HL-60 (cell line): Measurements from ENCODE around the gene CHAF1A.

Experiments
- POLR2AphosphoS5 ChIP-seq: IDR thresholded peaks from 2 replicates; pipeline ENCODE4 v1.6.1; 2012; ENCODE audit warnings: low read depth
- TF ChIP-seq, protein P1 (sequence below): IDR thresholded peaks from one replicate; pipeline ENCODE4 v1.5.1; 2011; ENCODE audit warnings: low read length, control low read depth, inconsistent platforms; ENCODE audit not compliant: insufficient read depth
- TF ChIP-seq, protein P2 (sequence below): IDR thresholded peaks from 2 replicates; pipeline ENCODE4 v1.6.1; 2012; ENCODE audit warnings: low read depth; ENCODE audit not compliant: insufficient replicate concordance

DNA sequence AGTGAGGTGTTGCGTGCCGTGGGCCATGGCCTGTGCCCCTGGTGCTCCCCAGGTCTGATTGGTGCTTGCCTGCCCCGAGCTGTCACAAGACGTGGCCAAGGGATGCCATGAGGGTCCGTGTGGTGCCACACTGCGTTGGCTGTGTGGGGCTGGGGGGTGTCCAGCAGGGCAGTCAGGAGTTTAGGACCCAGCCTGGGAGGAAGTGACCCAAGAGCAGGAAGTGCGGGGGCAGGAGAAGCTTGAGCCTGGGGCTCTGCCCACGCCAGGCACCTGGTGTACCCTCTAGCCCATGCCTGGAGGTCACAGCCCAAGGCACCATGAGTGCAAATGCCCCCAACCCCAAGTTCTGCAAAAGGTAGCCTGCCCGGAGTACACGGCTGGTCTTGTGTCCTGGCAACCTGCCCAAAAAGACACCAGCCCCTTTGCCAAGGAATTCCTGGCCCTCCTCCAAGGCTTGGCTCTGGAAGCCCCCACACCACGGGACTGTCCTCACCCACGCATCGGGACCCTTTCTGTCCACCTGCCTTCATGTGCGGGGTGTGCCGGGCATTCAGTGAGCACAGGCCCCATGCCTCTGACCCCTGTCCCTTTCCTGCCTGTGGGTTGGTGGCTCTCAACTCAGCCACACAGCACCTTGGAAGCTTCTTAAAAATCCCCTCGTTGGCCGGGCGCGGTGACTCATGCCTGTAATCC, 34.2 kb upstream of the CHAF1A start:
- TF ChIP-seq, protein P1, sequence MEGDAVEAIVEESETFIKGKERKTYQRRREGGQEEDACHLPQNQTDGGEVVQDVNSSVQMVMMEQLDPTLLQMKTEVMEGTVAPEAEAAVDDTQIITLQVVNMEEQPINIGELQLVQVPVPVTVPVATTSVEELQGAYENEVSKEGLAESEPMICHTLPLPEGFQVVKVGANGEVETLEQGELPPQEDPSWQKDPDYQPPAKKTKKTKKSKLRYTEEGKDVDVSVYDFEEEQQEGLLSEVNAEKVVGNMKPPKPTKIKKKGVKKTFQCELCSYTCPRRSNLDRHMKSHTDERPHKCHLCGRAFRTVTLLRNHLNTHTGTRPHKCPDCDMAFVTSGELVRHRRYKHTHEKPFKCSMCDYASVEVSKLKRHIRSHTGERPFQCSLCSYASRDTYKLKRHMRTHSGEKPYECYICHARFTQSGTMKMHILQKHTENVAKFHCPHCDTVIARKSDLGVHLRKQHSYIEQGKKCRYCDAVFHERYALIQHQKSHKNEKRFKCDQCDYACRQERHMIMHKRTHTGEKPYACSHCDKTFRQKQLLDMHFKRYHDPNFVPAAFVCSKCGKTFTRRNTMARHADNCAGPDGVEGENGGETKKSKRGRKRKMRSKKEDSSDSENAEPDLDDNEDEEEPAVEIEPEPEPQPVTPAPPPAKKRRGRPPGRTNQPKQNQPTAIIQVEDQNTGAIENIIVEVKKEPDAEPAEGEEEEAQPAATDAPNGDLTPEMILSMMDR = no peak
- TF ChIP-seq POLR2AphosphoS5 = no peak
- TF ChIP-seq, protein P2, sequence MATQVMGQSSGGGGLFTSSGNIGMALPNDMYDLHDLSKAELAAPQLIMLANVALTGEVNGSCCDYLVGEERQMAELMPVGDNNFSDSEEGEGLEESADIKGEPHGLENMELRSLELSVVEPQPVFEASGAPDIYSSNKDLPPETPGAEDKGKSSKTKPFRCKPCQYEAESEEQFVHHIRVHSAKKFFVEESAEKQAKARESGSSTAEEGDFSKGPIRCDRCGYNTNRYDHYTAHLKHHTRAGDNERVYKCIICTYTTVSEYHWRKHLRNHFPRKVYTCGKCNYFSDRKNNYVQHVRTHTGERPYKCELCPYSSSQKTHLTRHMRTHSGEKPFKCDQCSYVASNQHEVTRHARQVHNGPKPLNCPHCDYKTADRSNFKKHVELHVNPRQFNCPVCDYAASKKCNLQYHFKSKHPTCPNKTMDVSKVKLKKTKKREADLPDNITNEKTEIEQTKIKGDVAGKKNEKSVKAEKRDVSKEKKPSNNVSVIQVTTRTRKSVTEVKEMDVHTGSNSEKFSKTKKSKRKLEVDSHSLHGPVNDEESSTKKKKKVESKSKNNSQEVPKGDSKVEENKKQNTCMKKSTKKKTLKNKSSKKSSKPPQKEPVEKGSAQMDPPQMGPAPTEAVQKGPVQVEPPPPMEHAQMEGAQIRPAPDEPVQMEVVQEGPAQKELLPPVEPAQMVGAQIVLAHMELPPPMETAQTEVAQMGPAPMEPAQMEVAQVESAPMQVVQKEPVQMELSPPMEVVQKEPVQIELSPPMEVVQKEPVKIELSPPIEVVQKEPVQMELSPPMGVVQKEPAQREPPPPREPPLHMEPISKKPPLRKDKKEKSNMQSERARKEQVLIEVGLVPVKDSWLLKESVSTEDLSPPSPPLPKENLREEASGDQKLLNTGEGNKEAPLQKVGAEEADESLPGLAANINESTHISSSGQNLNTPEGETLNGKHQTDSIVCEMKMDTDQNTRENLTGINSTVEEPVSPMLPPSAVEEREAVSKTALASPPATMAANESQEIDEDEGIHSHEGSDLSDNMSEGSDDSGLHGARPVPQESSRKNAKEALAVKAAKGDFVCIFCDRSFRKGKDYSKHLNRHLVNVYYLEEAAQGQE = no peak
